ENCODE results near the gene TCF25.

DNA sequence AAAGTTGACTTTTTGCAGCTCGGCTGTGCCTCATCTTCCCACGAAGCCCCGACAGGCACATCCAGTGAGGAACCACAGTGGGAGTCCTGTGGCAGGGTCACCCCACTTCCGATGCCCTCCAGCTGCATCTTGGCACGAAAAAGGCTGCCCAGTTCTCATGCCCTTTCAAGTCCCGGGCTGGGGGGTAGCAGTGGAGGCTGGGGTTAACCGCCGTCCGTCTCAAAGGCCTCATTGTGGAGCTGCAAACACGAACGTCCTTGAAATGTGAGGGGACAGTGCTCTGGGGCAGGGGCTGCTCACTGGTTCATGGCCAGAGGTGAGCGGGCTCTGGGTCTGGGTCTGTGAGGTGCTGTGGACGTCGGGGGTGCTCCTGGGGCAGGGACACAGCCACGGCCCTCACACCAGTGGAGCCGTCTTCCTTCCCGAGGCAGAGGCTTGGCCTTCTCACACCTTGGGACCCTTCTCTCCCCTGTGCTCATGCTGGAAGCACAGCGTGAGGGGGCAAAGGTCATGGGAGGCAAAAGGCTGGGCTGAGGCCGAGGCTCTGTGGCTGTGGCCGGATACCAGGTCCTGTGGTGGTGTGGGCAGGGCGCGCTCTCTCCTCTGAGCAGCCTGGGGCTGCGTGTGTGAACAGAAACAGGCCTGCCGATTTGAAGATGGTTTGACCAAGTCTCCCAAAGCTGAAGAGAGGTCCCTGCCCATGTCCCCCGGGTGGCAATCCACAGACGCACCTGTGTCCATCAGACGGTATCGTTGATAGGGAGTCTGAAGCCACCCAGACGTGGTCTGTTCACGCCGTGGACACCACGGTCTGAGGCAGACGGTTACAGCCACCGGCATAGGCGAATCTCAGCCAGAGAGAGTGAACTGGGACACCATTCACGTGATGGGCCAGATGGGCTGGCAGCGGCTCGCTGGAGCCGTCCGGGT, 42.2 kb downstream of the TCF25 start:
- TF ChIP-seq POLR2AphosphoS5 (IDR thresholded peaks at IDR 0.05; ENCODE audit: borderline replicate concordance, low read depth, low read length) (no peak), EZH2 (IDR thresholded peaks at IDR 0.05) (no peak)

Measured in SK-N-MC (cell line).